NB4 (cell line): ENCODE measurements around the gene MYO16.

Source experiments
- MYC ChIP-seq: IDR thresholded peaks from 2 replicates; pipeline ENCODE4 v1.6.1; 2011; ENCODE audit warnings: low read depth, low read length
- POLR2A ChIP-seq: IDR thresholded peaks from 2 replicates; pipeline ENCODE4 v1.6.1; 2011; ENCODE audit warnings: mild to moderate bottlenecking; ENCODE audit not compliant: insufficient read length; ENCODE audit errors: extremely low read depth

DNA sequence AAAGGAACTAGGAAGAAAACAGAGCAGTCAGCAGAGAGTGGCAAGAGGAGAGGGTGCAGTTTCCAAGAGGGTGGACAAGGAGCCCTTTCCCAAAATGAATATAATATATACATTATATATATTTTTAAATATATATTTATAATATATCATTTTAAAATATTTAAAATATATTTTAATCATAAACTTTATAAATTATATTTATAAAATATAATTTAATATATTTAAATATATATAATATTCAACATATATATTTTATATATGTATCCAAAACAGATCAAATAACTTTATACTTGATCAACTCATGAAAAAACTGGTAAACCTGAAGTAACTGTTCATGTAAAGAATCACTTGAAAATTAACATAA is 328.6 kb downstream of the MYO16 start:
- no peak for TF ChIP-seq MYC
- TF ChIP-seq POLR2A: no peak
